ENCODE results near the gene STEAP3. TPM values are rescaled to one million over a fixed set of nuclear protein-coding genes. Genes with fewer than 3 reads are reported as not detected.
A peak's percentile ranks its signal among the peaks of the same experiment; 100 is the strongest.

Gene STEAP3
- total RNA-seq, 2 donors from 2014 or later = 18.9 to 25.4 TPM

DNA sequence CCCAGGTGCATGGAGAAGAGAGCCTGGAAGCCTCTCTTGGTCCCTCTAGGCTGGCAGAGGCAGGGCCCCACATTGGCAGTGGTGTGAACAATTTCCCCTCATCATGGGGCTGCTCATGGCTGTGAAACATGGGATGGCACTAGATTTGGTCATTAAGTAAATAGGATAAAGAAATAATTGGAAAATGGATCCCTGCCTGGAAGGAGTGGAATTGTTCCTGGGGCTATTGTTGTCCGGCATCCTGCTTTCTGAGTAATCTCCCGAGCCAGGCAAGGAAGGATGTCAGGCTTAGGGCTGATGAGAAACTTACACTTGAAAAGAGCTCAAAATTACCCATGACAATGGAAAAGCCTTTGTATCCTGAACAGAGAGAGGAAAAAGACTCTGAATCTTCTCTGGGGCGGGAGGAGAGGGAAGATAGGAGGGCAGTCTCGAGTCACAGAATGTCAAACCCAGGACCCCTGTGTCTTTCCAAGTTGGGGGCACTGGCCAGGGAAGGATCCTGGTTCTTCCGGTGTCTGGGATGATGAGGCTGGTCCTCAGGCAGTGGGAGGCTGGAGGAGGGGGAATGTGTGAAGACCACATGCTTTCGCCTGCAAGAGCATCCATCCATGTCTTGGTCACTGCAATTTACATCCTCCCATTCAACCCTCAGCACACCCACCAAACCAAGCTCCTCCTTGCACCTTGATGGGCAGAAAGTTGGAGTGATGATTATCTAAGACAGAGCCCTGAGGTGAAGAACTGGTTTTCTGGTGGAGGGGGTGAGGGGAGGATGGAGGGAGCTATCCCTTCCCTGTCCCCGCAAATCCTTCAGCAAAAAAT lies 27.1 kb upstream of the STEAP3 start:
- intact Hi-C loops (cut with DNase I) = no loop called here
- WGBS, 2 donors = 72 to 73% methylated on average over 7 of the region's 7 CpGs

DNA sequence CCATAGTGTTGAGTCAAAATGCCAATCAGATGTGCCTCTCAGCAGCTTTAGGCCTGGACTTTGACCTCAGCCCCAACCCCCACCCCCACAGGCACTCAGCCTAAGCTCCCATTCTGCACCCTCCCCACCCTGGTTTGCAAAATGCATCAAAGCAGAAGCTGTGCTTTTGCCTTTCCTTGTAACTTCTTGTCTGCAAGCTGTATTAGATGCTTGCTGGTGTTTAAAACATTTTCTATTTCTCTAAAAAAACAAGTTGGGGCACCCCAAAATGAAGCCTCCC lies 26.6 kb upstream of the STEAP3 start:
- no peaks in the 10 kb centered on the region for H3K9me3 ChIP-seq
- no peaks in the 10 kb centered on the region for H3K36me3 ChIP-seq (replicated peaks in 1 of 2; ENCODE audit: insufficient read depth in 1 of 2, low read depth in 2 of 2)
- intact Hi-C loops (cut with DNase I) = no loop called here
- peak in 1 of 4 donors; percentile 26 for DNase-seq
- no peak overlapping the region for H3K27ac ChIP-seq
- no peak overlapping the region for H3K4me3 ChIP-seq
- no peak for ATAC-seq
- TF ChIP-seq POLR2A (IDR thresholded peaks at IDR 0.05) (no peak), CTCF (IDR thresholded peaks at IDR 0.05) (no peak)
- peaks cover 30% of the 10 kb centered on the region for H3K4me1 ChIP-seq
- no peaks in the 10 kb centered on the region for H3K27me3 ChIP-seq

More for the DNA sequence above, 27.1 kb upstream of the STEAP3 start:
- DNase-seq = no peak
- Histone ChIP-seq H3K36me3 (replicated peaks in 1 of 2; ENCODE audit: insufficient read depth in 1 of 2, low read depth in 2 of 2) (no peaks in the 10 kb centered on the region), H3K9me3 (no peaks in the 10 kb centered on the region), H3K4me3 (no peak overlapping the region), H3K27ac (no peak overlapping the region), H3K27me3 (no peaks in the 10 kb centered on the region), H3K4me1 (peaks cover 30% of the 10 kb centered on the region)
- no peak for ATAC-seq
- TF ChIP-seq POLR2A (IDR thresholded peaks at IDR 0.05) (no peak), CTCF (IDR thresholded peaks at IDR 0.05) (no peak)

DNA sequence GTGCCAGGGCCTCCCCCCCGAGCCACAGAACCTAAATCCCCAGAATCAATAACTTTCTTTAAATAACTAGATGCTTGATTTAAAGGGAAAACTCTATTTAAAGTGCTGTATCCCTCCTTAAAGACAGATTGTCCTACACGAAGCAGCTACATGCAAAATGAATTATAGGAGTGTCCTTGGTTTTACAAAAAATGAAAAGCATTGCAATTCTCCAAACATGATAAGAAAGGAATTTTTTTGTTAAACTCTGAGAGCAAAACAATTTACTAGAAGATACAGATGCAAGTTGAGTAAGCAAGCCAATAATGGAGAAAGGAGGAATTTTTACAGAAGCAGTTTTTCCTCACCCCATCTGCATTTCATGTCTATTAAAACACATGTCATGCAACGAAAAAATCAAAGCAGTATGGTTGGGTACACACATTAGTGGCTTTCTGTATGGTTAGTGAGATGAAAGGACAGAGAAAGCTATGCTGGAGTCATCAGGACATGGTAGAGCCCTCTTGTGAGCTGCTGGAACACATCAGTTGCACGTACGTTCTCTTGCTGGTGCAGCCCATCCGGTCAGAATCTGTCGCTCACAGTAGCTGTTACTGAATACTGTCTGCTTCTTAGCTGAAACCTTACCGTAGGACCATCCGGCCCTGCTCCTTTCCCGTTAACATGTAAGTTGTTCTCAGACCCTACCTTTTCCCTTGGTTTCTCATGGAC lies 25.9 kb upstream of the STEAP3 start:
- Histone ChIP-seq H3K4me1 (peaks cover 30% of the 10 kb centered on the region), H3K27ac (peak overlapping the region in 1 of 4 donors; percentile 15), H3K4me3 (no peak overlapping the region), H3K36me3 (replicated peaks in 1 of 2; ENCODE audit: insufficient read depth in 1 of 2, low read depth in 2 of 2) (no peaks in the 10 kb centered on the region), H3K9me3 (no peaks in the 10 kb centered on the region), H3K27me3 (no peaks in the 10 kb centered on the region)
- 64 to 67% methylated on average over 10 of the region's 10 CpGs for WGBS, 2 donors
- no peak for ATAC-seq
- TF ChIP-seq POLR2A (IDR thresholded peaks at IDR 0.05) = no peak
- TF ChIP-seq CTCF (IDR thresholded peaks at IDR 0.05) = no peak
- intact Hi-C loops (cut with DNase I) = no loop called here
- no peak for DNase-seq

- no peak for TF ChIP-seq POLR2A (IDR thresholded peaks at IDR 0.05)
- Histone ChIP-seq H3K9me3 (no peaks in the 10 kb centered on the region), H3K27ac (peak overlapping the region in 2 of 4 donors; percentile 5 to 15), H3K36me3 (replicated peaks in 1 of 2; ENCODE audit: insufficient read depth in 1 of 2, low read depth in 2 of 2) (no peaks in the 10 kb centered on the region), H3K4me3 (no peak overlapping the region), H3K27me3 (no peaks in the 10 kb centered on the region), H3K4me1 (peaks cover 30% of the 10 kb centered on the region)
- 34 to 37% methylated on average over 7 of the region's 7 CpGs for WGBS, 2 donors
- peak; percentile 47 for ATAC-seq
- intact Hi-C loops (cut with DNase I) = no loop called here
- peak in 2 of 4 donors; percentile 37 to 51 for DNase-seq
Measured at GRCh38 chr2:119198240-119198840, 25.3 kb upstream of the STEAP3 start.

DNA sequence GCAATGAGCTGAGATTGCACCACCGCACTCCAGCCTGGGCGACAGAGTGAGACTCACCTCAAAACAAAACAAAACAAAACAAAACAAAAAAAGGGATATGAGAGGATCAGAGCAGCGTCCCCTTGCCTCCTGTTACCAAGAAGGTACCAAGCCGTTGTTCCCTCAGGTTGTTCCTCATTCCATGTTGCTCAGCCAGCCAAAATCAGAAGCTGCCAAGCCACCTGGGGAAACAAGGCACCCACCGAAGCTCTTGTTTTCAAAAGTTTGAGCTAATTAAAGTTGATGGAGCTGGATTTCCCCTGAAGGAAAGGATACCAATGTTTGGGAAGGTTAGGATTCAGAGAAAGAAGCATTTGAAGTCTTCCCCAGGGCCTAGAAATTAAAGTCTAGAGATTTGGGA lies 21.8 kb upstream of the STEAP3 start:
- TF ChIP-seq CTCF (IDR thresholded peaks at IDR 0.05) (no peak), POLR2A (IDR thresholded peaks at IDR 0.05) (no peak)
- Histone ChIP-seq H3K27ac (no peak overlapping the region), H3K27me3 (no peaks in the 10 kb centered on the region), H3K36me3 (replicated peaks in 1 of 2; ENCODE audit: insufficient read depth in 1 of 2, low read depth in 2 of 2) (no peaks in the 10 kb centered on the region), H3K4me1 (peaks cover 20% of the 10 kb centered on the region), H3K9me3 (no peaks in the 10 kb centered on the region), H3K4me3 (no peak overlapping the region)
- no peak for ATAC-seq
- no peak for DNase-seq
- intact Hi-C loops (cut with DNase I) = no loop called here
- WGBS, 2 donors = 97 to 98% methylated on average over 5 of the region's 5 CpGs

Data from body of pancreas (tissue), 4 donors.